ENCODE measurements around the gene CDK5RAP2.

CDK5RAP2 gene

DNA sequence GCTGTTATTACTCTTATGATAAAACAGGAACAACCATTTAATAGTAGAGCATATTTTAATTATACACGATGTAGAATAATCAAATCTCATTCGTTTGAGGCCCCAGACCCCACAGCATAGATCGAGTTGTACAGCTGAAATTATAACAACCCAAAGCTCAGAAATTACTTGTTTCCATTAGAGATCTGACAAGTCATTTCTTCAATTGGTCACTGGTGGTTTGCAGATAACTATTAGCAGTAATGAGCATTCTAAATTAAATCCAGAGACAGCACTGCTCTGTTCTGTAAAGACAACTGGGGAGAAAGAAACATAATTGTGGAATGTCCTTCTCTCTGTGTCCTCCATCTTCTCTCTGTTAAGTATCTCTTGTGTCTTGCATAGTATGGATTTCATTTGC, 12.9 kb downstream of the CDK5RAP2 start:
- no peaks in the 10 kb centered on the region for H3K27me3 ChIP-seq (ENCODE audit: insufficient read depth, low read length, poor library complexity, severe bottlenecking)
- no peaks in the 10 kb centered on the region for H3K9me2 ChIP-seq (replicated peaks; ENCODE audit: low read depth, low read length)
- no peak overlapping the region for H3K9ac ChIP-seq (ENCODE audit: low read depth, low read length, poor library complexity, severe bottlenecking)
- H3K9me3 ChIP-seq (ENCODE audit: insufficient read depth, low read depth, low read length): no peaks in the 10 kb centered on the region
- H3K4me1 ChIP-seq (ENCODE audit: insufficient read depth, low read length, poor library complexity, severe bottlenecking): peaks cover 17% of the 10 kb centered on the region
- peaks cover 55% of the 10 kb centered on the region for H3K79me2 ChIP-seq (ENCODE audit: insufficient read depth, low read length)
- TF ChIP-seq, protein P1, sequence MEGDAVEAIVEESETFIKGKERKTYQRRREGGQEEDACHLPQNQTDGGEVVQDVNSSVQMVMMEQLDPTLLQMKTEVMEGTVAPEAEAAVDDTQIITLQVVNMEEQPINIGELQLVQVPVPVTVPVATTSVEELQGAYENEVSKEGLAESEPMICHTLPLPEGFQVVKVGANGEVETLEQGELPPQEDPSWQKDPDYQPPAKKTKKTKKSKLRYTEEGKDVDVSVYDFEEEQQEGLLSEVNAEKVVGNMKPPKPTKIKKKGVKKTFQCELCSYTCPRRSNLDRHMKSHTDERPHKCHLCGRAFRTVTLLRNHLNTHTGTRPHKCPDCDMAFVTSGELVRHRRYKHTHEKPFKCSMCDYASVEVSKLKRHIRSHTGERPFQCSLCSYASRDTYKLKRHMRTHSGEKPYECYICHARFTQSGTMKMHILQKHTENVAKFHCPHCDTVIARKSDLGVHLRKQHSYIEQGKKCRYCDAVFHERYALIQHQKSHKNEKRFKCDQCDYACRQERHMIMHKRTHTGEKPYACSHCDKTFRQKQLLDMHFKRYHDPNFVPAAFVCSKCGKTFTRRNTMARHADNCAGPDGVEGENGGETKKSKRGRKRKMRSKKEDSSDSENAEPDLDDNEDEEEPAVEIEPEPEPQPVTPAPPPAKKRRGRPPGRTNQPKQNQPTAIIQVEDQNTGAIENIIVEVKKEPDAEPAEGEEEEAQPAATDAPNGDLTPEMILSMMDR (conservative IDR thresholded peaks at IDR 0.05; ENCODE audit: low read length): no peak
- no peak for TF ChIP-seq EZH2phosphoT487 (IDR thresholded peaks at IDR 0.05; ENCODE audit: borderline replicate concordance)
- H3K4me3 ChIP-seq (ENCODE audit: low read length, poor library complexity, severe bottlenecking): no peak overlapping the region
- peaks cover 93% of the 10 kb centered on the region; the same call in 1 of the 2 replicates for H3K36me3 ChIP-seq (ENCODE audit: insufficient read depth, low read length)
- no peaks in the 10 kb centered on the region for H3F3A ChIP-seq (ENCODE audit: low read depth)
- no peak overlapping the region for H3K4me2 ChIP-seq (ENCODE audit: low read depth, low read length, poor library complexity, severe bottlenecking)
- no peaks in the 10 kb centered on the region for H4K20me1 ChIP-seq (ENCODE audit: insufficient read depth, low read length, poor library complexity, severe bottlenecking)
- H2AFZ ChIP-seq (ENCODE audit: low read length): no peak overlapping the region

DNA sequence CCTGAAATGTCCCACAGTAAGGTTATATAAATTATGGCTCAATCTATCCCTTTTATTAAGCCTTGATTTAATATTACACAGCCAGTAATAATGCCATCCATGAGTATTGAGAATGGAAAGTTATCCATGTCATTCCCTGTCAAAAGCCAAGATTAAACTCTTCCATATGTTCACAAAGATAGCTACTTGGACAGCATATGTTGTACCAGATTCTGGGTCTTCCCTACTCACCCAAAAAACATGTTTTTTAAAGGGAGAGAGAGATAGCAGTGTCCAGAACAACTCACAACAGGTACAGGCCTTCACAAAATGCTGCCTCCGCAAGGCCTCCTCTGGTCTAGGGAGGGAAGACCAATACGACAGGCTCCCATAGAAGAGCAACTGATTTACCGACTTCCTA, 15.4 kb downstream of the CDK5RAP2 start:
- H3K79me2 ChIP-seq (ENCODE audit: insufficient read depth, low read length): peaks cover 76% of the 10 kb centered on the region
- no peak overlapping the region for H3K4me2 ChIP-seq (ENCODE audit: low read depth, low read length, poor library complexity, severe bottlenecking)
- H3K9me3 ChIP-seq (ENCODE audit: insufficient read depth, low read depth, low read length): no peaks in the 10 kb centered on the region
- no peak for TF ChIP-seq EZH2phosphoT487 (IDR thresholded peaks at IDR 0.05; ENCODE audit: borderline replicate concordance)
- TF ChIP-seq, protein P1 (conservative IDR thresholded peaks at IDR 0.05; ENCODE audit: low read length): no peak
- no peak overlapping the region for H2AFZ ChIP-seq (ENCODE audit: low read length)
- no peaks in the 10 kb centered on the region for H3K27me3 ChIP-seq (ENCODE audit: insufficient read depth, low read length, poor library complexity, severe bottlenecking)
- H4K20me1 ChIP-seq (ENCODE audit: insufficient read depth, low read length, poor library complexity, severe bottlenecking): no peaks in the 10 kb centered on the region
- H3F3A ChIP-seq (ENCODE audit: low read depth): no peaks in the 10 kb centered on the region
- H3K9ac ChIP-seq (ENCODE audit: low read depth, low read length, poor library complexity, severe bottlenecking): no peak overlapping the region
- no peaks in the 10 kb centered on the region for H3K9me2 ChIP-seq (replicated peaks; ENCODE audit: low read depth, low read length)
- H3K4me1 ChIP-seq (ENCODE audit: insufficient read depth, low read length, poor library complexity, severe bottlenecking): peaks cover 26% of the 10 kb centered on the region
- no peak overlapping the region for H3K4me3 ChIP-seq (ENCODE audit: low read length, poor library complexity, severe bottlenecking)
- H3K36me3 ChIP-seq (ENCODE audit: insufficient read depth, low read length): peaks cover 86% of the 10 kb centered on the region; the same call in 1 of the 2 replicates

DNA sequence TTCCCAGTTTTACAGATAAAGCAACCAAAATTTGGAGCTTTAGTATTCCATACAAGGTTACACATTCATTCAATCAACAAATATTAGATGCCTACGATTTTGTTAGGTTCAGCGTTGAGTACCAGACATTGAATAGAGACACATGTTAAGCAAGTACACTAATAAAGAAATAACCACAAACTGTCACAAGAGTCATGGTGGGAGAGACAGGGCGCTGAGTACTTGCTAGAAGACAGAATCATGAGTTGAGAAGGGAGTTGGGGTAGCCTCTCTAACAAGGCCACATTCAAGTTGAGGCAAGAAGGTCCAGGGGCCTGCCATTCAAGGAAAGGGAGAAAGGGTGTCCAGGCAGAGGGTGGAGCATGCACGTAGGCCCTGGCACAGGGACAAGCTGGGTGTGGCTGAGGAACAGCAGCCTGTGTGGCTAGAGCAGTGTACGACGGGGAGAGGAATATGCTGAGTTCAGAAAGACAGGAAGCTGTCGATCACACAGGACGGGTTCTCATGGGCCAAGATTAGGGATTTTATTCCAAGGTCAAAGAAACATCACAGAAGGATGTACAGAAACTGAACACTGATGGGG, 17.0 kb downstream of the CDK5RAP2 start:
- H3K9me3 ChIP-seq (ENCODE audit: insufficient read depth, low read depth, low read length): no peaks in the 10 kb centered on the region
- no peaks in the 10 kb centered on the region for H3K9me2 ChIP-seq (replicated peaks; ENCODE audit: low read depth, low read length)
- TF ChIP-seq, protein P1 (conservative IDR thresholded peaks at IDR 0.05; ENCODE audit: low read length): no peak
- no peak for TF ChIP-seq EZH2phosphoT487 (IDR thresholded peaks at IDR 0.05; ENCODE audit: borderline replicate concordance)
- no peak overlapping the region for H3K4me3 ChIP-seq (ENCODE audit: low read length, poor library complexity, severe bottlenecking)
- no peaks in the 10 kb centered on the region for H3F3A ChIP-seq (ENCODE audit: low read depth)
- peaks cover 78% of the 10 kb centered on the region; the same call in 1 of the 2 replicates for H3K36me3 ChIP-seq (ENCODE audit: insufficient read depth, low read length)
- no peaks in the 10 kb centered on the region for H3K27me3 ChIP-seq (ENCODE audit: insufficient read depth, low read length, poor library complexity, severe bottlenecking)
- H3K4me1 ChIP-seq (ENCODE audit: insufficient read depth, low read length, poor library complexity, severe bottlenecking): peaks cover 34% of the 10 kb centered on the region
- H3K9ac ChIP-seq (ENCODE audit: low read depth, low read length, poor library complexity, severe bottlenecking): peak overlapping the region; percentile 35
- H4K20me1 ChIP-seq (ENCODE audit: insufficient read depth, low read length, poor library complexity, severe bottlenecking): no peaks in the 10 kb centered on the region
- peak overlapping the region; percentile 27 for H3K4me2 ChIP-seq (ENCODE audit: low read depth, low read length, poor library complexity, severe bottlenecking)
- peaks cover 90% of the 10 kb centered on the region for H3K79me2 ChIP-seq (ENCODE audit: insufficient read depth, low read length)
- no peak overlapping the region for H2AFZ ChIP-seq (ENCODE audit: low read length)
